Vagina (tissue), 2 donors: ENCODE data around the gene GCH1.

Experiments used
- CTCF ChIP-seq, 3 experiments: fragments of 450-650 bp in 2 of 3; fragments of 200-600 bp in 1 of 3; sonication (generic) in 1 of 3; IDR thresholded peaks; one replicate each; pipeline ENCODE4 v1.5.1; 2017 to 2019; ENCODE audit warnings: antibody characterized with exemption in 3 of 3, mild to moderate bottlenecking in 2 of 3, moderate library complexity in 2 of 3
- POLR2AphosphoS5 ChIP-seq, 2 donors: sonication (generic); formaldehyde crosslinking; IDR thresholded peaks; one replicate each; pipeline ENCODE4 v1.9.0; 2017; ENCODE audit warnings: antibody characterized with exemption in 2 of 2, mild to moderate bottlenecking in 2 of 2, low read depth in 1 of 2; ENCODE audit not compliant: insufficient read depth in 1 of 2

- TF ChIP-seq CTCF (IDR thresholded peaks at IDR 0.05) = no peak
- TF ChIP-seq POLR2AphosphoS5 (IDR thresholded peaks at IDR 0.05; ENCODE audit: insufficient read depth in 1 of 2, low read depth in 1 of 2) = no peak
These were observed 97.6 kb downstream of the GCH1 start for GRCh38 chr14:54805070-54805444.
